HPDE6-E6E7 (cell line): ENCODE results near the gene TRIP12.
"Not testable (repeated sequence)": the region's sequence is repeated elsewhere in the genome, so short reads cannot be mapped to it uniquely, and the experiment has no call there.

Source experiments
- DNase-seq: peaks from one replicate; pipeline ENCODE4 v3.0.0; 2011; ENCODE audit warnings: missing footprints; ENCODE audit errors: extremely low spot score

The TRIP12 gene

GRCh38 chr2:229831805-229832509 lies 89.9 kb downstream of the TRIP12 start:
- no peak for DNase-seq

- DNase-seq: no peak
Measured at GRCh38 chr2:229825476-229825875, 96.3 kb downstream of the TRIP12 start.

- no peak for DNase-seq
Measured at GRCh38 chr2:229821316-229821715, 100.5 kb downstream of the TRIP12 start.

GRCh38 chr2:229818230-229818629 lies 103.6 kb downstream of the TRIP12 start:
- DNase-seq: no peak

- DNase-seq: no peak
Measured at GRCh38 chr2:229815858-229816257, 106.0 kb downstream of the TRIP12 start.

- no peak for DNase-seq
Measured at GRCh38 chr2:229815342-229815741, 106.5 kb downstream of the TRIP12 start.

- no peak for DNase-seq
Measured at GRCh38 chr2:229810786-229811185, 111.0 kb downstream of the TRIP12 start.

- DNase-seq: no peak
Measured at GRCh38 chr2:229805559-229805958, 116.2 kb downstream of the TRIP12 start.

- no peak for DNase-seq
Measured at GRCh38 chr2:229802785-229803184, 119.0 kb downstream of the TRIP12 start.

- DNase-seq: peak; percentile 49
Measured at GRCh38 chr2:229800997-229801754, 120.6 kb downstream of the TRIP12 start.

GRCh38 chr2:229798446-229799155 lies 123.2 kb downstream of the TRIP12 start:
- DNase-seq: no peak

- no peak for DNase-seq
Measured at GRCh38 chr2:229795058-229795457, 126.8 kb downstream of the TRIP12 start.

GRCh38 chr2:229794636-229795035 lies 127.2 kb downstream of the TRIP12 start:
- DNase-seq: no peak

- DNase-seq: not testable (repeated sequence)
Measured at GRCh38 chr2:229786289-229786688, 135.5 kb downstream of the TRIP12 start.

GRCh38 chr2:229784791-229785190 lies 137.0 kb downstream of the TRIP12 start:
- DNase-seq: no peak

GRCh38 chr2:229783108-229783721 lies 138.6 kb downstream of the TRIP12 start:
- DNase-seq: no peak

- DNase-seq: peak; percentile 45
Measured at GRCh38 chr2:229780856-229781773, 140.7 kb downstream of the TRIP12 start.

GRCh38 chr2:229779650-229780049 lies 142.2 kb downstream of the TRIP12 start:
- DNase-seq: peak; percentile 76

GRCh38 chr2:229777716-229778115 lies 144.1 kb downstream of the TRIP12 start:
- DNase-seq: no peak

GRCh38 chr2:229775614-229776313 lies 146.0 kb downstream of the TRIP12 start:
- DNase-seq: no peak
